Right cardiac atrium (tissue), 5 donors: Measurements from ENCODE around the gene MDK. TPM values are rescaled to one million over a fixed set of nuclear protein-coding genes. Genes with fewer than 3 reads are reported as not detected.

Experiments
- ATAC-seq, 2 donors: fragments of 200-7000 bp; cut with Tn5 transposase; one replicate each; pipeline versions ENCODE4 v1.8.0 to v1.9.1; 2020; ENCODE audit warnings: moderate library complexity in 2 of 2, mild to moderate bottlenecking in 1 of 2
- DNase-seq, 3 donors: peaks; one replicate each; pipeline ENCODE4 v3.0.0-alpha.2; 2020
- H3K27ac ChIP-seq: one replicate; pipeline ENCODE4 v1.5.1; 2013; ENCODE audit warnings: mild to moderate bottlenecking, low read length, control low read depth, moderate library complexity
- H3K27me3 ChIP-seq: one replicate; pipeline ENCODE4 v1.6.1; 2013; ENCODE audit not compliant: control insufficient read depth, insufficient read depth
- H3K4me1 ChIP-seq: one replicate; pipeline ENCODE4 v1.6.1; 2013; ENCODE audit warnings: low read length; ENCODE audit not compliant: control insufficient read depth, insufficient read depth
- H3K4me3 ChIP-seq: one replicate; pipeline ENCODE4 v1.5.1; 2013; ENCODE audit warnings: low read length, control low read depth
- H3K9me3 ChIP-seq: one replicate; pipeline ENCODE4 v1.6.1; 2013; ENCODE audit warnings: low read length; ENCODE audit not compliant: control insufficient read depth
- WGBS: extraction: QIAGEN DNeasy Blood & Tissue Kit; methylation state at CpG from one replicate; pipeline ENCODE4 v1.1.7; 2013; 5-methylcytosine and 5-hydroxymethylcytosine counted together
- intact Hi-C, 4 donors: fragments of 100-400 bp; cut with DNase I; formaldehyde crosslinking; loops; one replicate each; pipeline versions ENCODE4 v1.11.0 to v1.14.0; 2022 to 2023
- polyA plus RNA-seq: library from polyadenylated mRNA; stranded (reverse); fragments of 200-250 nt; gene quantifications from one replicate; pipeline ENCODE4 v1.2.3, GENCODE V29; 2013
- total RNA-seq, 4 donors: library from RNA; stranded (reverse); fragmentation: NEBNext Ultra II Directional; extraction: Animal tissue kit (Norgen Biotek cat#: 25700); gene quantifications; one replicate each; pipeline ENCODE4 v1.2.1, GENCODE V29; 2021
- donor health status: healthy with polysubstance abuse.
- donor health status: DM: no; HTN: yes; CAD: no.
- donor health status: DM: no; HTN: no; CAD: no.
- donor health status: DM: no; HTN: yes; CAD: no; lungs with severe emphysema.
- donor health status: DM: yes; HTN: yes; CAD: no.

Gene MDK
- total and polyA plus RNA-seq, 5 donors, result 9.9 to 18.8 (median 10.6) TPM

DNA sequence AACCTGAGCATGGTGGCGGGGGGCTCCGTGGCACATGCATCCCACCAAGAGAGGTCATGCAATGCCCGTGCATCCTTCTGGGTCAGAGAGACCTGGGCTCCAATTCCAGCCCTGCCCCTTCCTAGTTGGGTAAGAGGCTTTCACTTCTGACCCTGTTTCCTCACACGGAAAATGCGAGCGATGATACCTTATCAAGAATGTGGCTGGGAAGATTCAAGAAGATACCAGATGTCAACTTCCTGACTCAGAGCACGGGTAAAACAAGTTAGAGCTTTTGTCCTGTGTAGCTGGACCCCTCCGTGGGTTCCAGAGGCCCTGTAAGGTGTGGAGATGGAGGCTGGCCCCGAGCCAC is 42.9 kb upstream of the MDK start:
- Histone ChIP-seq H3K27ac (peak overlapping the region; percentile 91), H3K9me3 (no peaks in the 10 kb centered on the region), H3K4me3 (peak overlapping the region; percentile 1), H3K27me3 (no peaks in the 10 kb centered on the region), H3K4me1 (peaks cover 16% of the 10 kb centered on the region)
- 22% methylated on average over 9 of the region's 9 CpGs for WGBS
- intact Hi-C loops, result no loop called here
- DNase-seq (no peak), ATAC-seq (peak; percentile 1 to 12)

- Histone ChIP-seq H3K4me3 (peak overlapping the region; percentile 1), H3K27ac (peak overlapping the region; percentile 91), H3K4me1 (peaks cover 16% of the 10 kb centered on the region), H3K27me3 (no peaks in the 10 kb centered on the region), H3K9me3 (no peaks in the 10 kb centered on the region)
- 23% methylated on average over 16 of the region's 16 CpGs for WGBS
- intact Hi-C loops, result no loop called here
- DNase-seq (peak; percentile 57 to 89 (median 85)), ATAC-seq (peak; percentile 75 to 83)
Measured at GRCh38 chr11:46338988-46339666, 42.3 kb upstream of the MDK start.

DNA sequence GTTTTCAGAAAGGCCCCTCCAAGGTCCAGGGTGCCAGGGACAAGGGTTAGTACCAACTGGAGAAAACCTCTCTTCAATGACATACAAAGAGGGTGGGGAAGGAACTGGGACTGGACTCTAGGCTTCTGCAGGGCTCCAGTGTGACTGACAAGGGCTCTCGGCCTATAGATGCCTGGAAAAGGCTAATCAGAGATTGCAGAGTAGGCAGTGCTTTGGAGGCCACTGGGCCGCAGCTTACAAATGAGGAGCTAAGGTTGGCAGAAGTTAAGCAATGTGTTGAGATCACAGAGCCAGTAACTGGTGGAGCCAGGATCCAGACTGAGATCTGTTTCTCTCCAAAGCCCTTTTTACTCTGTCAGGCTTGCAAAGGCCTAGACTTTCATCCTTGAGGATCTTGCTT is 41.7 kb upstream of the MDK start:
- Histone ChIP-seq H3K4me3 (no peak overlapping the region), H3K4me1 (peaks cover 16% of the 10 kb centered on the region), H3K9me3 (no peaks in the 10 kb centered on the region), H3K27ac (peak overlapping the region; percentile 83), H3K27me3 (no peaks in the 10 kb centered on the region)
- intact Hi-C loops, result no loop called here
- no peak for DNase-seq
- 44% methylated on average over 2 of the region's 2 CpGs for WGBS
- peak; percentile 36 to 71 for ATAC-seq

GRCh38 chr11:46341454-46341853 is 40.0 kb upstream of the MDK start:
- Histone ChIP-seq H3K9me3 (no peaks in the 10 kb centered on the region), H3K27ac (peak overlapping the region; percentile 87), H3K27me3 (no peaks in the 10 kb centered on the region), H3K4me1 (peaks cover 16% of the 10 kb centered on the region), H3K4me3 (no peak overlapping the region)
- ATAC-seq, result no peak
- DNase-seq, result no peak
- WGBS, result 94% methylated on average over 3 of the region's 3 CpGs
- intact Hi-C loops, result no loop called here

DNA sequence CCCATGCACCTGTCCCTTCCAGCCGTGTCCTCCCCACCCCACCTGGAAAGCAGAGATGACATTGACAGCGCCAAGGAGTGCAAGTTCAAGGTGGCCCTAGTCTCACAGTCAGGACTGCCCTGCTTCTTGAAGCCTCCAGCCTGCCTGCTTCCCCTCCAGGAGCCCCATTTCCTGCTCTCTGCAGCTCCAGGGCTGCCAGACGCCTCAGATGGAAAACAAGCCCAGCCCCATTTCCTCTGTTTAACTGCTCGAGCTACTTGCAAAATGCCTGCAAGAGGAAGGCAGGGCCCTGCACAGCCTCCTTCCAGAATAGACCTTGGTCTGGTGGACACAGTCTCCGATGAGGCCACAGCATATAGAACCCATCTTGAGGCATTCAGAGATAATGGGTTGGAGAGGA is 39.2 kb upstream of the MDK start:
- H3K4me1 ChIP-seq, result peaks cover 19% of the 10 kb centered on the region
- peak in 1 of 3 donors; percentile 72 for DNase-seq
- intact Hi-C loops, result no loop called here
- H3K27me3 ChIP-seq, result no peaks in the 10 kb centered on the region
- H3K9me3 ChIP-seq, result no peaks in the 10 kb centered on the region
- 27% methylated on average over 5 of the region's 5 CpGs for WGBS
- peak overlapping the region; percentile 87 for H3K27ac ChIP-seq
- H3K4me3 ChIP-seq, result no peak overlapping the region
- peak in 1 of 2 donors; percentile 24 for ATAC-seq

- Histone ChIP-seq H3K27ac (no peak overlapping the region), H3K4me3 (no peak overlapping the region), H3K27me3 (no peaks in the 10 kb centered on the region), H3K4me1 (peaks cover 21% of the 10 kb centered on the region), H3K9me3 (no peaks in the 10 kb centered on the region)
- intact Hi-C loops, result no loop called here
- DNase-seq, result no peak
- no peak for ATAC-seq
- WGBS, result 72% methylated on average over 3 of the region's 3 CpGs
Measured at GRCh38 chr11:46343520-46343919, 37.9 kb upstream of the MDK start.

DNA sequence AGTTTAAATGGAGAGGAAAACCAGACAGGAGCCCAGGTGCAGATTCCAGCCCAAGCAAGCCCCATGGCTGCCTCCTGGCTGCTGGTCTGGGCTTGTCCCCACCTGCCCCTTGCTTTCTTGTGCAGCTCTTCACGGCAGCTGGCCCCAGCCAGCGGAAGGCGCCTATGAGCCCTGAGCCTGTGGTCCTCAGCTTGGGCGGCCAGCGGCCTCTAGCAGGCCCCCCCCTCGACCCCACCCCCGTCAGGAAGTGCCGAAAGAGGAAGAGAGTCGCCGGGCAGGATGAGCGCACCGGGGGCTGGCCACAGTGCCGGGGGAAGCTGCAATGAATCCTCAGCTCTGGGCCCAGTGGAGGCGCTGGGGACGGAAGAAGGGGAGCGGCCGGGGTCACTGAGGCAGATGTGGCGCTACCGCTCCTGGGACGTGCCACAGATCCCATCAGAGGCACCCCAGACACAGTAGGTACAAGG is 36.3 kb upstream of the MDK start:
- peak; percentile 23 to 50 for ATAC-seq
- intact Hi-C loops, result no loop called here
- 39% methylated on average over 20 of the region's 20 CpGs for WGBS
- Histone ChIP-seq H3K4me1 (peaks cover 18% of the 10 kb centered on the region), H3K9me3 (no peaks in the 10 kb centered on the region), H3K27ac (peak overlapping the region; percentile 51), H3K4me3 (peak overlapping the region; percentile 58), H3K27me3 (no peaks in the 10 kb centered on the region)
- DNase-seq, result peak; percentile 57 to 88 (median 86)

GRCh38 chr11:46345881-46346484 is 35.5 kb upstream of the MDK start:
- WGBS, result 56% methylated on average over 10 of the region's 10 CpGs
- ATAC-seq, result peak in 1 of 2 donors; percentile 6
- Histone ChIP-seq H3K9me3 (no peaks in the 10 kb centered on the region), H3K27ac (peak overlapping the region; percentile 51), H3K4me1 (peaks cover 16% of the 10 kb centered on the region), H3K27me3 (no peaks in the 10 kb centered on the region), H3K4me3 (peak overlapping the region; percentile 58)
- peak in 1 of 3 donors; percentile 66 for DNase-seq
- intact Hi-C loops, result no loop called here

DNA sequence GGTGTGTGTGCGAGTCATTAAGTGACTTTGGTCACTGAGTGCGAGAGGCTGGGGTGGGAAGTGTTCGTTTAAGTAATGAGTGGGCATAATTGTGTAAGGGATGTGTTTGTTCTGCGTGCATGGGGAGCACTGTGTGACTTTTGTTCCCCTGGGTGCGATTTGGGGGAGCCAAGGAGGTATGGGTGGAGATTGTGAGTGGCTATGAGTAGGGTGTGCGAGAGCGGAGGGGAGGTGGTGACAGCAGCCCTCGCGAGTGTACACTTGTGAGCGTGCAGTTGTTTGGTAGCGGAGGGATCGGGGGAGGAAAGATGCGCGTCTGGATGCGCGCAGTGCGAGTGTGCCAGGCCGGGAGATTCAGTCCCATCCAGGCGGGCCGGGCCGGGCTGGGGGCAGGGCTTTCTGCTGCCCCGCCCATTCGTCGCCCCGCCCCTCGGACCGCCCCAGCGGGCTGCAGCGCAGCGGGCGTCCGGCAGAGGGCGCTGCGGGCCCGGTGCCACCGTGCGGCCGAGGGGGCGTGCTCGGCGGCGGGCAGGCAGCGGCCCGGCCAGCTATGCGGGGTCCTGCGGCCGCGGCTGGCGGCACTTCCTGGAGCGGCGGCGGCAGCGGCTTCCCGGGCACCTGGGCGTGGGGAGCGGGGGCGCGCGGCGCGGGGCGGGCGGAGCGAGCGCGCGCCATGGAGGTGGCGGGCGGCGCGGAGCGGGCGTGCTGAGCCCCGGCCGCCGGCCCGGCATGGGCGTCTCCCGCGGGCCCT is 34.4 kb upstream of the MDK start, which contains the start of gene DGKZ:
DGKZ (plus strand) TSS at position 578 of the 751 bp plus-strand sequence. CDS start 197 bp downstream, outside the sequence.
- H3K27ac ChIP-seq, result peak within 1 kb of the TSS; percentile 51
- H3K4me3 ChIP-seq, result peak within 1 kb of the TSS; percentile 75
- WGBS, result 7% methylated on average over 80 of the region's 80 CpGs
- peak; percentile 84 to 95 (median 95) for DNase-seq
- H3K9me3 ChIP-seq, result no peaks in the 10 kb centered on the region
- H3K4me1 ChIP-seq, result peaks cover 20% of the 10 kb centered on the region
- peak; percentile 70 to 82 for ATAC-seq
- intact Hi-C loops, result no loop called here
- H3K27me3 ChIP-seq, result no peaks in the 10 kb centered on the region

GRCh38 chr11:46347637-46348311 is 33.7 kb upstream of the MDK start:
- peak in 1 of 2 donors; percentile 1 for ATAC-seq
- Histone ChIP-seq H3K9me3 (no peaks in the 10 kb centered on the region), H3K4me3 (peak overlapping the region; percentile 75), H3K27me3 (no peaks in the 10 kb centered on the region), H3K27ac (peak overlapping the region; percentile 7), H3K4me1 (peaks cover 22% of the 10 kb centered on the region)
- 25% methylated on average over 63 of the region's 63 CpGs for WGBS
- intact Hi-C loops, result no loop called here
- peak in 2 of 3 donors; percentile 76 to 80 for DNase-seq
